Measurements from ENCODE around the gene FOXI1.

Gene FOXI1

GRCh38 chr5:170150713-170151096 lies 45.0 kb downstream of the FOXI1 start:
- no peak for DNase-seq (ENCODE audit: low read depth)

- DNase-seq (ENCODE audit: low read depth): peak; percentile 31
Measured at GRCh38 chr5:170151097-170151831, 45.6 kb downstream of the FOXI1 start.

- no peak for DNase-seq (ENCODE audit: low read depth)
Measured at GRCh38 chr5:170152767-170153166, 47.1 kb downstream of the FOXI1 start.

- DNase-seq (ENCODE audit: low read depth): no peak
Measured at GRCh38 chr5:170154297-170154696, 48.6 kb downstream of the FOXI1 start.

GRCh38 chr5:170154744-170155143 lies 49.0 kb downstream of the FOXI1 start:
- DNase-seq (ENCODE audit: low read depth): no peak

- no peak for DNase-seq (ENCODE audit: low read depth)
Measured at GRCh38 chr5:170155771-170156170, 50.1 kb downstream of the FOXI1 start.

GRCh38 chr5:170159101-170159698 lies 53.5 kb downstream of the FOXI1 start:
- DNase-seq (ENCODE audit: low read depth): peak; percentile 43

All from stromal cell of bone marrow (primary cell).